H1 (cell line): ENCODE data around the gene HDAC9. TPM values are rescaled to one million over a fixed set of nuclear protein-coding genes. Genes with fewer than 3 reads are reported as not detected.
A peak's percentile ranks its signal among the peaks of the same experiment; 100 is the strongest.

ENCODE experiments used
- CTCF ChIA-PET: fragments of 300-600 bp; sonication (Branson Sonifier 250); formaldehyde crosslinking; loops from one replicate; lab custom pipeline; 2021; ENCODE audit not compliant: partially characterized antibody; lab: Charles Lee
- POLR2A ChIA-PET: fragments of 300-600 bp; sonication (Branson Sonifier 250); formaldehyde crosslinking; loops from one replicate; lab custom pipeline; 2021; ENCODE audit warnings: inconsistent platforms; ENCODE audit not compliant: partially characterized antibody; lab: Charles Lee
- DNase-seq, 2 experiments: peaks; one replicate each; pipeline versions ENCODE4 v3.0.0 to v3.0.0-alpha.2; 2010 to 2022; ENCODE audit warnings: low spot score in 2 of 2, low read depth in 1 of 2, mixed read lengths in 1 of 2
- FAIRE-seq: peaks from 2 replicates; lab custom pipeline; 2011; peaks lifted over from hg19 to GRCh38; lab: Jason Lieb, UNC
- H2AFZ ChIP-seq: 2 replicates; pipeline ENCODE4 v1.8.1; 2012; ENCODE audit warnings: low read length, inconsistent platforms
- H2AK5ac ChIP-seq: 2 replicates; pipeline ENCODE4 v1.6.1; 2013; ENCODE audit warnings: low read depth, low read length
- H2BK120ac ChIP-seq: replicated peaks from 2 replicates; pipeline ENCODE3; 2013; ENCODE audit warnings: low read depth, low read length, inconsistent platforms
- H2BK12ac ChIP-seq: 2 replicates; pipeline ENCODE4 v1.6.1; 2013; ENCODE audit warnings: low read depth, low read length
- H2BK15ac ChIP-seq: 2 replicates; pipeline ENCODE4 v1.6.1; 2013; ENCODE audit warnings: low read length
- H2BK20ac ChIP-seq: 2 replicates; pipeline ENCODE4 v1.6.1; 2013; ENCODE audit warnings: low read length
- H2BK5ac ChIP-seq: 2 replicates; pipeline ENCODE4 v1.6.1; 2013; ENCODE audit warnings: low read depth, low read length
- H3K14ac ChIP-seq: 2 replicates; pipeline ENCODE4 v1.6.1; 2013; ENCODE audit warnings: inconsistent platforms; ENCODE audit not compliant: insufficient read length
- H3K18ac ChIP-seq: 2 replicates; pipeline ENCODE4 v1.6.1; 2013; ENCODE audit warnings: low read length; ENCODE audit errors: extremely low read depth
- H3K23ac ChIP-seq: 2 replicates; pipeline ENCODE4 v1.6.1; 2013; ENCODE audit warnings: inconsistent platforms; ENCODE audit not compliant: insufficient read length
- H3K23me2 ChIP-seq: 2 replicates; pipeline ENCODE4 v1.6.1; 2013; ENCODE audit warnings: low read depth, low read length
- H3K27ac ChIP-seq: 2 replicates; pipeline ENCODE4 v1.6.1; 2011; ENCODE audit warnings: low read depth, low read length, inconsistent platforms
- H3K27me3 ChIP-seq, 4 experiments: replicated peaks in 1 of 4; 1 replicate in 1 of 4; 2 replicates in 3 of 4; pipeline versions ENCODE4 v1.6.1 to v1.8.1; 2011 to 2013; ENCODE audit warnings: low read length in 3 of 4, mild to moderate bottlenecking in 3 of 4, inconsistent platforms in 2 of 4, mixed read lengths in 2 of 4, moderate library complexity in 1 of 4; ENCODE audit not compliant: control insufficient read depth in 3 of 4, insufficient read depth in 3 of 4; ENCODE audit errors: extremely low read depth in 1 of 4
- H3K36me3 ChIP-seq, 4 experiments: 2 replicates each; pipeline versions ENCODE4 v1.6.1 to v1.8.1; 2011 to 2013; ENCODE audit warnings: mild to moderate bottlenecking in 4 of 4, low read length in 3 of 4, moderate library complexity in 2 of 4, control low read depth in 1 of 4, inconsistent platforms in 1 of 4; ENCODE audit not compliant: insufficient read depth in 4 of 4, control insufficient read depth in 2 of 4
- H3K4ac ChIP-seq: replicated peaks from 2 replicates; pipeline ENCODE3; 2013; ENCODE audit warnings: low read length, low read depth, mixed read lengths, inconsistent platforms; ENCODE audit not compliant: insufficient read length
- H3K4me1 ChIP-seq, 4 experiments: replicated peaks in 1 of 4; 1 replicate in 1 of 4; 2 replicates in 3 of 4; pipeline versions ENCODE4 v1.6.1 to v1.8.1; 2011 to 2013; ENCODE audit warnings: low read length in 3 of 4, inconsistent platforms in 2 of 4, mixed read lengths in 1 of 4; ENCODE audit not compliant: insufficient read depth in 4 of 4, control insufficient read depth in 3 of 4
- H3K4me2 ChIP-seq, 2 experiments: 2 replicates each; pipeline versions ENCODE4 v1.6.1 to v1.8.1; 2011 to 2013; ENCODE audit warnings: low read depth in 2 of 2, low read length in 2 of 2, control low read depth in 1 of 2, inconsistent platforms in 1 of 2, mild to moderate bottlenecking in 1 of 2; ENCODE audit not compliant: insufficient read depth in 1 of 2
- H3K4me3 ChIP-seq, 4 experiments: fragments of 200-600, 300-600 bp in 1 of 4; sonication (generic), shearing (Covaris generic), sonication (Bioruptor Twin) in 1 of 4; 2 replicates each; pipeline versions ENCODE4 v1.5.1 to v1.8.1; 2011 to 2016; ENCODE audit warnings: low read length in 4 of 4, low read depth in 3 of 4, control low read depth in 2 of 4, inconsistent platforms in 2 of 4, mild to moderate bottlenecking in 2 of 4, mixed read lengths in 1 of 4, moderate library complexity in 1 of 4; ENCODE audit not compliant: insufficient read depth in 2 of 4; ENCODE audit errors: extremely low read depth in 1 of 4
- H3K56ac ChIP-seq: replicated peaks from 2 replicates; pipeline ENCODE3; 2013; ENCODE audit warnings: low read depth, mild to moderate bottlenecking, mixed read lengths, low read length, inconsistent platforms; ENCODE audit not compliant: insufficient read length
- H3K79me1 ChIP-seq: 2 replicates; pipeline ENCODE4 v1.6.1; 2013; ENCODE audit warnings: low read depth, low read length, control low read depth
- H3K79me2 ChIP-seq, 2 experiments: 2 replicates each; pipeline versions ENCODE4 v1.6.1 to v1.8.1; 2012 to 2013; ENCODE audit warnings: low read length in 2 of 2, mild to moderate bottlenecking in 2 of 2, inconsistent platforms in 1 of 2; ENCODE audit not compliant: insufficient read depth in 2 of 2, control insufficient read depth in 1 of 2
- H3K9ac ChIP-seq, 4 experiments: replicated peaks in 1 of 4; 1 replicate in 1 of 4; 2 replicates in 3 of 4; pipeline versions ENCODE4 v1.6.1 to v1.8.1; 2011 to 2013; ENCODE audit warnings: low read depth in 3 of 4, low read length in 3 of 4, control low read depth in 2 of 4, mild to moderate bottlenecking in 2 of 4, moderate library complexity in 2 of 4, inconsistent platforms in 1 of 4; ENCODE audit errors: extremely low read depth in 1 of 4
- H3K9me3 ChIP-seq, 2 experiments: 2 replicates each; pipeline versions ENCODE4 v1.6.1 to v1.8.1; 2012 to 2013; ENCODE audit warnings: mild to moderate bottlenecking in 2 of 2, moderate library complexity in 2 of 2, control low read depth in 1 of 2, inconsistent platforms in 1 of 2, low read depth in 1 of 2, low read length in 1 of 2, mixed read lengths in 1 of 2; ENCODE audit not compliant: insufficient read depth in 2 of 2
- H4K20me1 ChIP-seq, 2 experiments: replicated peaks in 1 of 2; 2 replicates each; pipeline versions ENCODE3 to v1.8.1; 2011 to 2013; ENCODE audit warnings: inconsistent platforms in 2 of 2, low read length in 2 of 2, mild to moderate bottlenecking in 1 of 2; ENCODE audit not compliant: insufficient read depth in 2 of 2, control insufficient read depth in 1 of 2
- H4K5ac ChIP-seq: 2 replicates; pipeline ENCODE4 v1.6.1; 2013; ENCODE audit warnings: low read length, low read depth, mixed read lengths, inconsistent platforms; ENCODE audit not compliant: insufficient read length
- H4K8ac ChIP-seq: 2 replicates; pipeline ENCODE4 v1.8.0; 2013; ENCODE audit warnings: mild to moderate bottlenecking, moderate library complexity, low read length, inconsistent platforms; ENCODE audit not compliant: insufficient read depth; ENCODE audit errors: extremely low read depth
- H4K91ac ChIP-seq: replicated peaks from 2 replicates; pipeline ENCODE3; 2013; ENCODE audit warnings: low read length, mixed read lengths, inconsistent platforms; ENCODE audit not compliant: insufficient read length
- ASH2L ChIP-seq: fragments of 200-600, 300-600 bp; sonication (generic); IDR thresholded peaks from one replicate; pipeline ENCODE4 v1.7.1; 2017; ENCODE audit warnings: low read length
- CEBPB ChIP-seq: IDR thresholded peaks from 2 replicates; pipeline ENCODE4 v1.6.1; 2012; ENCODE audit warnings: low read depth, low read length
- CTCF ChIP-seq, 3 experiments: IDR thresholded peaks; 1 replicate in 2 of 3; 2 replicates in 1 of 3; pipeline versions ENCODE4 v1.5.1 to v1.6.1; 2011; ENCODE audit warnings: low read length in 3 of 3, mild to moderate bottlenecking in 3 of 3, inconsistent platforms in 2 of 3, low read depth in 1 of 3, moderate library complexity in 1 of 3; ENCODE audit not compliant: insufficient read depth in 1 of 3; ENCODE audit errors: control extremely low read depth in 1 of 3
- GTF2F1 ChIP-seq: IDR thresholded peaks from 2 replicates; pipeline ENCODE4 v1.6.1; 2012; ENCODE audit warnings: low read depth, low read length, improper control_type of control experiment, borderline replicate concordance
- HDAC6 ChIP-seq: IDR thresholded peaks from one replicate; pipeline ENCODE4 v1.7.1; 2012; ENCODE audit warnings: low read depth, mild to moderate bottlenecking, inconsistent platforms, low read length, moderate library complexity
- JUND ChIP-seq: IDR thresholded peaks from 2 replicates; pipeline ENCODE4 v1.6.1; 2011; ENCODE audit warnings: mild to moderate bottlenecking, improper control_type of control experiment, low read length
- KDM1A ChIP-seq: fragments of 200-600, 300-600 bp; sonication (generic); IDR thresholded peaks from 2 replicates; pipeline ENCODE4 v1.7.1; 2016; ENCODE audit warnings: mild to moderate bottlenecking, low read length, borderline replicate concordance
- KDM5A ChIP-seq: fragments of 200-600 bp; IDR thresholded peaks from 2 replicates; pipeline ENCODE4 v1.7.1; 2012; ENCODE audit warnings: mild to moderate bottlenecking, low read length, inconsistent platforms, mixed read lengths
- RAD21 ChIP-seq, 2 experiments: IDR thresholded peaks in 1 of 2; conservative IDR thresholded peaks in 1 of 2; 2 replicates each; pipeline ENCODE4 v1.6.1; 2011; ENCODE audit warnings: low read depth in 2 of 2, low read length in 2 of 2, improper control_type of control experiment in 1 of 2, inconsistent platforms in 1 of 2, mild to moderate bottlenecking in 1 of 2, moderate library complexity in 1 of 2
- SIRT6 ChIP-seq: IDR thresholded peaks from one replicate; pipeline ENCODE4 v1.7.1; 2012; ENCODE audit warnings: low read length, inconsistent platforms
- SP2 ChIP-seq: IDR thresholded peaks from 2 replicates; pipeline ENCODE4 v1.6.1; 2012; ENCODE audit warnings: mild to moderate bottlenecking, low read length, inconsistent platforms
- TCF12 ChIP-seq: IDR thresholded peaks from 2 replicates; pipeline ENCODE4 v1.6.1; 2011; ENCODE audit warnings: low read depth, mild to moderate bottlenecking, low read length
- ZNF274 ChIP-seq: IDR thresholded peaks from 2 replicates; pipeline ENCODE4 v1.7.0; 2012; ENCODE audit warnings: low read length, borderline replicate concordance; ENCODE audit errors: extremely low read depth
- WGBS, 2 experiments: shearing (Covaris generic) in 1 of 2; methylation state at CpG; one replicate each; pipeline versions ENCODE4 v1.1.6 to v1.1.7; 2013 to 2015; ENCODE audit warnings: low lambda C conversion rate in 2 of 2, mixed read lengths in 2 of 2, inconsistent platforms in 1 of 2, low coverage in 1 of 2, missing lambda C conversion rate in 1 of 2; ENCODE audit not compliant: insufficient replicate concordance in 2 of 2, insufficient coverage in 1 of 2, insufficient read length in 1 of 2; ENCODE audit errors: extremely low coverage in 1 of 2, missing lambda C conversion rate in 1 of 2; 5-methylcytosine and 5-hydroxymethylcytosine counted together
- polyA plus RNA-seq, 7 experiments: library from polyadenylated mRNA; depleted of rRNA in 3 of 7; stranded (reverse) in 5 of 7; unstranded in 2 of 7; fragments of >200 nt in 5 of 7; fragments of 200-250 nt in 2 of 7; gene quantifications; 1 replicate in 5 of 7; 2 replicates in 1 of 7; 4 replicates in 1 of 7; pipeline versions ENCODE4 v1.2.1 to v1.2.3, GENCODE V29; 2011 to 2013; ENCODE audit warnings: missing spikeins in 2 of 7, mixed read lengths in 2 of 7
- total RNA-seq: library from RNA; stranded (reverse); fragmentation: NEBNext Ultra II Directional; extraction: Animal tissue kit (Norgen Biotek cat#: 25700); gene quantifications from 2 replicates; pipeline ENCODE4 v1.2.1, GENCODE V29; 2021

Gene HDAC9
- total and polyA plus RNA-seq, 2 of the 8 experiments (the other 6 are each of a cell fraction or from before 2014, with no cell fraction given), result 9.5 to 13.1 TPM

DNA sequence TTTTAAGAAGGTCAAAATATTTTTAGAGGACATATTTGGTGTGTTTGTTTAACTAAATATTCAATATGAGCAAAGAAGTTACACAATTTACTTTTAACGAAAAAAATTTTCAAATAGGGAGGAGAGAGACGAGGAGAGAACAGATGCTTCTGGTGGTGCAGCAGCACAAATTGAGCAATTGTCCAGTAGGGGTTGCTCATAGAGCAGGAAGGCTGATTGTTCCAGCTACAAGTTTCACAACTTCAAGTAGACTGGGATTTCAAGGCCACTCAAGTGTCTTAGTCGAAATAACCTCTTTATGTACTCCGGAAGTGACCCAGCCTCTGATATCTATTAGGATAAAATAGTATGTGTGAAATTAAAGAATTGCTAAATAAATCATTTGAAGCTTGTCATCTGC, 197.9 kb downstream of the HDAC9 start:
- H2AFZ ChIP-seq, result no peak overlapping the region
- 78% methylated on average over 4 of the region's 4 CpGs; no CpG with 5 or more reads in 1 of the 2 experiments for WGBS, 2 experiments
- CTCF ChIA-PET, result interaction anchor here (0.8 to 1.7 kb wide), 21 partner anchors 9 to 672 kb away, joined by 3 to 6 read pairs (median 3); no protein-coding TSS in a partner anchor
- no peak overlapping the region for H3K4ac ChIP-seq
- H3K27me3 ChIP-seq, result no peaks in the 10 kb centered on the region
- no peak overlapping the region for H4K5ac ChIP-seq
- no peak overlapping the region for H2BK5ac ChIP-seq
- POLR2A ChIA-PET, result no interaction called here
- H3K27ac ChIP-seq, result no peak overlapping the region
- no peak overlapping the region for H3K14ac ChIP-seq
- no peak overlapping the region for H3K18ac ChIP-seq
- DNase-seq (no peak), FAIRE-seq (peak; percentile 87)
- no peak overlapping the region for H4K91ac ChIP-seq
- H3K4me3 ChIP-seq, result no peak overlapping the region
- H3K23ac ChIP-seq, result no peak overlapping the region
- H3K4me2 ChIP-seq, result no peak overlapping the region
- H2BK15ac ChIP-seq, result no peak overlapping the region
- H2BK20ac ChIP-seq, result no peak overlapping the region
- no peaks in the 10 kb centered on the region for H3K9me3 ChIP-seq
- H3K79me1 ChIP-seq, result no peaks in the 10 kb centered on the region
- no peak overlapping the region for H2BK120ac ChIP-seq
- no peak overlapping the region for H4K8ac ChIP-seq
- H3K4me1 ChIP-seq, result no peaks in the 10 kb centered on the region
- H3K79me2 ChIP-seq, result no peaks in the 10 kb centered on the region
- H4K20me1 ChIP-seq, result no peaks in the 10 kb centered on the region
- no peaks in the 10 kb centered on the region; the same call in 1 of the 2 replicates for H3K23me2 ChIP-seq
- no peaks in the 10 kb centered on the region for H3K36me3 ChIP-seq
- H3K56ac ChIP-seq, result no peak overlapping the region
- H3K9ac ChIP-seq, result no peak overlapping the region
- no peak overlapping the region for H2BK12ac ChIP-seq
- no peak overlapping the region for H2AK5ac ChIP-seq
- TF ChIP-seq CTCF (IDR thresholded peaks at IDR 0.05; ENCODE audit: control extremely low read depth in 1 of 3, insufficient read depth in 1 of 3, low read depth in 1 of 3, low read length in 3 of 3), result peak in 2 of 3 experiments; percentile 50 to 69; a peak in 3 of 4 replicates
- TF ChIP-seq KDM5A, result no peak
- TF ChIP-seq GTF2F1, result no peak
- no peak for TF ChIP-seq ASH2L
- no peak for TF ChIP-seq JUND
- peak; percentile 73 to 77 for TF ChIP-seq RAD21 (IDR thresholded peaks at IDR 0.05 in 1 of 2, conservative IDR thresholded peaks at IDR 0.05 in 1 of 2; ENCODE audit: low read depth in 2 of 2, low read length in 2 of 2)
- TF ChIP-seq SP2, result no peak
- no peak for TF ChIP-seq ZNF274
- TF ChIP-seq SIRT6, result no peak
- TF ChIP-seq KDM1A, result no peak
- no peak for TF ChIP-seq TCF12
- TF ChIP-seq CEBPB, result peak; percentile 85
- no peak for TF ChIP-seq HDAC6
